ENCODE measurements around the gene IVNS1ABP.

DNA sequence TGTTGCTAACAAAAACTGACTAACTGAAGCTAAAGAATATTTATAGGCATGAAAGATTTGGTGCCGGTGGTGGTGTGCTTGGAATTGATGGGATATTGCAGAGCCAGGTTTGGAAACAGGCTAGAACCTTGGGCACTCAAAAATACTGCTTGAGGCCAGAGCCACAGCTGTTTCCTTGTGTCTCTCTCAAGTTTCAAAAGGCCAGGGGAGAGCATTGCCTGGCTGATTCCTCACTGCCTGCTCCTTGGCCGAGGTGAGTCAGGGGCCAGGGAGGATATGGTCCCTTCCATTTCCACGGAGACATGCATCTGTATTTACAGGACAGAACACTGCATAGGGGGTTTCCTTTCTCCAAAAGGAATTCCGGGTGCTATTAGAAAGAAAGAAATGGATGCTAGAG, 36.1 kb upstream of the IVNS1ABP start:
- no peak for TF ChIP-seq YY1 (IDR thresholded peaks at IDR 0.05; ENCODE audit: low read depth, low read length)
- no peak for TF ChIP-seq RAD21 (IDR thresholded peaks at IDR 0.05; ENCODE audit: insufficient read depth, low read depth, low read length)
- TF ChIP-seq POLR2AphosphoS5 (IDR thresholded peaks at IDR 0.05; ENCODE audit: low read length): no peak
- TF ChIP-seq EZH2 (IDR thresholded peaks at IDR 0.05; ENCODE audit: borderline replicate concordance, control insufficient read depth, low read depth, low read length): no peak
- TF ChIP-seq ZNF24 (IDR thresholded peaks at IDR 0.05): no peak
- TF ChIP-seq, protein P1, sequence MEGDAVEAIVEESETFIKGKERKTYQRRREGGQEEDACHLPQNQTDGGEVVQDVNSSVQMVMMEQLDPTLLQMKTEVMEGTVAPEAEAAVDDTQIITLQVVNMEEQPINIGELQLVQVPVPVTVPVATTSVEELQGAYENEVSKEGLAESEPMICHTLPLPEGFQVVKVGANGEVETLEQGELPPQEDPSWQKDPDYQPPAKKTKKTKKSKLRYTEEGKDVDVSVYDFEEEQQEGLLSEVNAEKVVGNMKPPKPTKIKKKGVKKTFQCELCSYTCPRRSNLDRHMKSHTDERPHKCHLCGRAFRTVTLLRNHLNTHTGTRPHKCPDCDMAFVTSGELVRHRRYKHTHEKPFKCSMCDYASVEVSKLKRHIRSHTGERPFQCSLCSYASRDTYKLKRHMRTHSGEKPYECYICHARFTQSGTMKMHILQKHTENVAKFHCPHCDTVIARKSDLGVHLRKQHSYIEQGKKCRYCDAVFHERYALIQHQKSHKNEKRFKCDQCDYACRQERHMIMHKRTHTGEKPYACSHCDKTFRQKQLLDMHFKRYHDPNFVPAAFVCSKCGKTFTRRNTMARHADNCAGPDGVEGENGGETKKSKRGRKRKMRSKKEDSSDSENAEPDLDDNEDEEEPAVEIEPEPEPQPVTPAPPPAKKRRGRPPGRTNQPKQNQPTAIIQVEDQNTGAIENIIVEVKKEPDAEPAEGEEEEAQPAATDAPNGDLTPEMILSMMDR (IDR thresholded peaks at IDR 0.05 in 2 of 3, conservative IDR thresholded peaks at IDR 0.05 in 1 of 3; ENCODE audit: control insufficient read depth in 2 of 3, extremely low read depth in 1 of 3, insufficient read depth in 1 of 3, low read depth in 3 of 3, low read length in 3 of 3): no peak
- TF ChIP-seq, protein P2, sequence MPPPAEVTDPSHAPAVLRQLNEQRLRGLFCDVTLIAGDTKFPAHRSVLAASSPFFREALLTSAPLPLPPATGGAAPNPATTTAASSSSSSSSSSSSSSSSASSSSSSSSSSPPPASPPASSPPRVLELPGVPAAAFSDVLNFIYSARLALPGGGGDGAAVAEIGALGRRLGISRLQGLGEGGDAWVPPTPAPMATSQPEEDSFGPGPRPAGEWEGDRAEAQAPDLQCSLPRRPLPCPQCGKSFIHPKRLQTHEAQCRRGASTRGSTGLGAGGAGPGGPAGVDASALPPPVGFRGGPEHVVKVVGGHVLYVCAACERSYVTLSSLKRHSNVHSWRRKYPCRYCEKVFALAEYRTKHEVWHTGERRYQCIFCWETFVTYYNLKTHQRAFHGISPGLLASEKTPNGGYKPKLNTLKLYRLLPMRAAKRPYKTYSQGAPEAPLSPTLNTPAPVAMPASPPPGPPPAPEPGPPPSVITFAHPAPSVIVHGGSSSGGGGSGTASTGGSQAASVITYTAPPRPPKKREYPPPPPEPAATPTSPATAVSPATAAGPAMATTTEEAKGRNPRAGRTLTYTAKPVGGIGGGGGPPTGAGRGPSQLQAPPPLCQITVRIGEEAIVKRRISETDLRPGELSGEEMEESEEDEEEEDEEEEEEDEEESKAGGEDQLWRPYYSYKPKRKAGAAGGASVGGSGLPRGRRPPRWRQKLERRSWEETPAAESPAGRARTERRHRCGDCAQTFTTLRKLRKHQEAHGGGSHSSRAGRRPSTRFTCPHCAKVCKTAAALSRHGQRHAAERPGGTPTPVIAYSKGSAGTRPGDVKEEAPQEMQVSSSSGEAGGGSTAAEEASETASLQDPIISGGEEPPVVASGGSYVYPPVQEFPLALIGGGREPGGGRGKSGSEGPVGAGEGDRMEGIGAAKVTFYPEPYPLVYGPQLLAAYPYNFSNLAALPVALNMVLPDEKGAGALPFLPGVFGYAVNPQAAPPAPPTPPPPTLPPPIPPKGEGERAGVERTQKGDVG (CRISPR knock-in tag; IDR thresholded peaks at IDR 0.05): no peak
- TF ChIP-seq POLR2A (IDR thresholded peaks at IDR 0.05; ENCODE audit: low read depth, low read length): no peak
- no peak for TF ChIP-seq ZNF384 (IDR thresholded peaks at IDR 0.05; ENCODE audit: borderline replicate concordance, low read depth, low read length)
- no peak for TF ChIP-seq TAF1 (IDR thresholded peaks at IDR 0.05; ENCODE audit: borderline replicate concordance, low read depth, low read length)
- TF ChIP-seq, protein P3, sequence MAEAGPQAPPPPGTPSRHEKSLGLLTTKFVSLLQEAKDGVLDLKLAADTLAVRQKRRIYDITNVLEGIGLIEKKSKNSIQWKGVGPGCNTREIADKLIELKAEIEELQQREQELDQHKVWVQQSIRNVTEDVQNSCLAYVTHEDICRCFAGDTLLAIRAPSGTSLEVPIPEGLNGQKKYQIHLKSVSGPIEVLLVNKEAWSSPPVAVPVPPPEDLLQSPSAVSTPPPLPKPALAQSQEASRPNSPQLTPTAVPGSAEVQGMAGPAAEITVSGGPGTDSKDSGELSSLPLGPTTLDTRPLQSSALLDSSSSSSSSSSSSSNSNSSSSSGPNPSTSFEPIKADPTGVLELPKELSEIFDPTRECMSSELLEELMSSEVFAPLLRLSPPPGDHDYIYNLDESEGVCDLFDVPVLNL (IDR thresholded peaks at IDR 0.05; ENCODE audit: low read depth, low read length): no peak
- no peak for TF ChIP-seq NFYB (IDR thresholded peaks at IDR 0.05; ENCODE audit: insufficient read depth, low read depth, low read length)
- TF ChIP-seq SUPT20H (IDR thresholded peaks at IDR 0.05; ENCODE audit: borderline replicate concordance, control insufficient read depth, low read depth, low read length): no peak
- no peak for TF ChIP-seq CHD1 (IDR thresholded peaks at IDR 0.05; ENCODE audit: low read depth, low read length)

Measured in GM12878 (cell line).